SU-DHL-6 (cell line): ENCODE results near the gene CARD9.

ENCODE experiments used
- CTCF ChIP-seq: fragments of 200-600 bp; sonication (generic); IDR thresholded peaks from one replicate; pipeline ENCODE4 v1.5.1; 2017; ENCODE audit warnings: antibody characterized with exemption, mild to moderate bottlenecking, low read length, moderate library complexity; ENCODE audit not compliant: insufficient read depth, poor library complexity, severe bottlenecking
- EZH2phosphoT487 ChIP-seq: fragments of 200-600 bp; sonication (generic), shearing (Covaris generic); conservative IDR thresholded peaks from 2 replicates; pipeline ENCODE4 v1.6.1; 2018; ENCODE audit warnings: mild to moderate bottlenecking, antibody characterized with exemption, low read length, moderate library complexity, mixed read lengths

DNA sequence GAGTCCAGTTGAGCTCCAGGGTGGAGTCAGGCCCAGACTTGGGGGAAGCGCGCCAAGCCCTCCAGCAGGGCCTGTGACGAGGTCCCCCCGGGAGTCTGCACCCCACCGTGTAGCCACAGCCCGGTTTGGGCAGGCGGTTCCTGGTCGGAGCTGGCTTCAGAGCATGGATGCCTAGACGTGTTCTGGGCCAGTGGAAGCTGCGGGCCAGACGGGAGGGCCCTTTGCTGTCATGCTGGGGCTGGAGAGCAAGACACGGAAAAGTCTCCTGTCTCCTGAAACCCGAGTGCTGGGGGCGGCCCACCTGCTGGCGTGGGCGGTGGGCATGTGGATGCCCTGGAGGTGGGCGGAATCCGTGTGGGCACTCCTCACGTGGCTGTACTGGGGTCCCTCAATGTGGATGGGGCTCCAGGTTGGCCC lies 44.2 kb downstream of the CARD9 start:
- TF ChIP-seq CTCF (no peak), EZH2phosphoT487 (no peak)
